ENCODE data around the gene SCAMP2. TPM values are rescaled to one million over a fixed set of nuclear protein-coding genes. Genes with fewer than 3 reads are reported as not detected.

Gene SCAMP2
- total and polyA plus RNA-seq, 2 experiments from 2014 or later = 34.7 to 51.3 TPM

DNA sequence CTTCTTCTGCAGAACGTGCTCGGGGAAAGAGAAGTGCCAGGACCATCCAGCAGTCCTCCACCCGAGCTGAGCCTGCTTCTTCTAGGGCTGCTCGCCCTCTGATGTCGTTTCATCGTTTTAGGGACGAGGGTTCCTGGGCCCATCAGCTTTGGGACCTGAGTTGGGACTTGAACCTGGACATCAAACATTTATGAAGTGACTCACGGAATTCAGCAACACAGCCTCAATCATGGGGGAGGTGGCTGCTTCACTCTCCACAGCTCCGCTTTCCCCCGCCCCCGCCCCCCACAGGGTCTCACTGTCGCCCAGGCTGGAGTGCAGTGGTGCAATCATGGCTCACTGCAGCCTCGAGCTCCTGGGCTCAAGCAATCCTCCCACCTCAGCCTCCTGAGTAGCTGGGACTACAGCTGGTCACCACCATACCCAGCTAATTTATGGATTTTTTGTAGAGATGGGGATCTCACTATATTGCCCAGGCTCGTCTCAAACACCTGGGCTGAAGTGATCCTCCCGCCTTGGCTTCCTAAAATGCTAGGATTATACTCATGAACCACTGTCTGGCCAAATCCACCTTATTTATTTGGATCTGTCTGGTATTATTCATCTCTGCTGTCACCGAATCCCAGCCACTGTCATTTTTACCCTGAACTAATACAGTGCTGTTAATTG is 725 bp upstream of the SCAMP2 start:
- peaks cover 18% of the 10 kb centered on the region for H3K4me1 Mint-ChIP-seq
- H3K27ac ChIP-seq (ENCODE audit: low read depth) = peak overlapping the region; percentile 87; the same call in 1 of the 2 replicates
- H3K36me3 ChIP-seq (ENCODE audit: insufficient read depth) = no peaks in the 10 kb centered on the region
- peaks cover 3% of the 10 kb centered on the region; the same call in 2 of the 3 replicates for H3K36me3 Mint-ChIP-seq (ENCODE audit: low read depth)
- peak overlapping the region; percentile 83; the same call in 1 of the 2 replicates for H3K27ac Mint-ChIP-seq
- H3K4me3 Mint-ChIP-seq = peak overlapping the region; percentile 86
- no peaks in the 10 kb centered on the region for H3K27me3 ChIP-seq (ENCODE audit: insufficient read depth)
- peaks cover 17% of the 10 kb centered on the region for H4K20me1 ChIP-seq (replicated peaks; ENCODE audit: insufficient read depth)
- H2AFZ ChIP-seq = peak overlapping the region; percentile 100
- H3K4me1 ChIP-seq (ENCODE audit: insufficient read depth) = no peaks in the 10 kb centered on the region
- H3K27me3 Mint-ChIP-seq (ENCODE audit: insufficient read depth, low read depth, poor library complexity) = peaks cover 18% of the 10 kb centered on the region
- H3K9me3 Mint-ChIP-seq = no peaks in the 10 kb centered on the region
- TF ChIP-seq EZH2phosphoT487 (IDR thresholded peaks at IDR 0.05; ENCODE audit: unreplicated experiment) (no peak), EZH2 (IDR thresholded peaks at IDR 0.05; ENCODE audit: low read depth, unreplicated experiment) (no peak), POLR2AphosphoS5 (IDR thresholded peaks at IDR 0.05; ENCODE audit: low read depth) (no peak), STAT1 (IDR thresholded peaks at IDR 0.05; ENCODE audit: unreplicated experiment) (no peak), ZNF331 (CRISPR knock-in tag; IDR thresholded peaks at IDR 0.05; ENCODE audit: low read depth) (no peak), NANOG (IDR thresholded peaks at IDR 0.05; ENCODE audit: borderline replicate concordance) (no peak)
- TF ChIP-seq, protein P1, sequence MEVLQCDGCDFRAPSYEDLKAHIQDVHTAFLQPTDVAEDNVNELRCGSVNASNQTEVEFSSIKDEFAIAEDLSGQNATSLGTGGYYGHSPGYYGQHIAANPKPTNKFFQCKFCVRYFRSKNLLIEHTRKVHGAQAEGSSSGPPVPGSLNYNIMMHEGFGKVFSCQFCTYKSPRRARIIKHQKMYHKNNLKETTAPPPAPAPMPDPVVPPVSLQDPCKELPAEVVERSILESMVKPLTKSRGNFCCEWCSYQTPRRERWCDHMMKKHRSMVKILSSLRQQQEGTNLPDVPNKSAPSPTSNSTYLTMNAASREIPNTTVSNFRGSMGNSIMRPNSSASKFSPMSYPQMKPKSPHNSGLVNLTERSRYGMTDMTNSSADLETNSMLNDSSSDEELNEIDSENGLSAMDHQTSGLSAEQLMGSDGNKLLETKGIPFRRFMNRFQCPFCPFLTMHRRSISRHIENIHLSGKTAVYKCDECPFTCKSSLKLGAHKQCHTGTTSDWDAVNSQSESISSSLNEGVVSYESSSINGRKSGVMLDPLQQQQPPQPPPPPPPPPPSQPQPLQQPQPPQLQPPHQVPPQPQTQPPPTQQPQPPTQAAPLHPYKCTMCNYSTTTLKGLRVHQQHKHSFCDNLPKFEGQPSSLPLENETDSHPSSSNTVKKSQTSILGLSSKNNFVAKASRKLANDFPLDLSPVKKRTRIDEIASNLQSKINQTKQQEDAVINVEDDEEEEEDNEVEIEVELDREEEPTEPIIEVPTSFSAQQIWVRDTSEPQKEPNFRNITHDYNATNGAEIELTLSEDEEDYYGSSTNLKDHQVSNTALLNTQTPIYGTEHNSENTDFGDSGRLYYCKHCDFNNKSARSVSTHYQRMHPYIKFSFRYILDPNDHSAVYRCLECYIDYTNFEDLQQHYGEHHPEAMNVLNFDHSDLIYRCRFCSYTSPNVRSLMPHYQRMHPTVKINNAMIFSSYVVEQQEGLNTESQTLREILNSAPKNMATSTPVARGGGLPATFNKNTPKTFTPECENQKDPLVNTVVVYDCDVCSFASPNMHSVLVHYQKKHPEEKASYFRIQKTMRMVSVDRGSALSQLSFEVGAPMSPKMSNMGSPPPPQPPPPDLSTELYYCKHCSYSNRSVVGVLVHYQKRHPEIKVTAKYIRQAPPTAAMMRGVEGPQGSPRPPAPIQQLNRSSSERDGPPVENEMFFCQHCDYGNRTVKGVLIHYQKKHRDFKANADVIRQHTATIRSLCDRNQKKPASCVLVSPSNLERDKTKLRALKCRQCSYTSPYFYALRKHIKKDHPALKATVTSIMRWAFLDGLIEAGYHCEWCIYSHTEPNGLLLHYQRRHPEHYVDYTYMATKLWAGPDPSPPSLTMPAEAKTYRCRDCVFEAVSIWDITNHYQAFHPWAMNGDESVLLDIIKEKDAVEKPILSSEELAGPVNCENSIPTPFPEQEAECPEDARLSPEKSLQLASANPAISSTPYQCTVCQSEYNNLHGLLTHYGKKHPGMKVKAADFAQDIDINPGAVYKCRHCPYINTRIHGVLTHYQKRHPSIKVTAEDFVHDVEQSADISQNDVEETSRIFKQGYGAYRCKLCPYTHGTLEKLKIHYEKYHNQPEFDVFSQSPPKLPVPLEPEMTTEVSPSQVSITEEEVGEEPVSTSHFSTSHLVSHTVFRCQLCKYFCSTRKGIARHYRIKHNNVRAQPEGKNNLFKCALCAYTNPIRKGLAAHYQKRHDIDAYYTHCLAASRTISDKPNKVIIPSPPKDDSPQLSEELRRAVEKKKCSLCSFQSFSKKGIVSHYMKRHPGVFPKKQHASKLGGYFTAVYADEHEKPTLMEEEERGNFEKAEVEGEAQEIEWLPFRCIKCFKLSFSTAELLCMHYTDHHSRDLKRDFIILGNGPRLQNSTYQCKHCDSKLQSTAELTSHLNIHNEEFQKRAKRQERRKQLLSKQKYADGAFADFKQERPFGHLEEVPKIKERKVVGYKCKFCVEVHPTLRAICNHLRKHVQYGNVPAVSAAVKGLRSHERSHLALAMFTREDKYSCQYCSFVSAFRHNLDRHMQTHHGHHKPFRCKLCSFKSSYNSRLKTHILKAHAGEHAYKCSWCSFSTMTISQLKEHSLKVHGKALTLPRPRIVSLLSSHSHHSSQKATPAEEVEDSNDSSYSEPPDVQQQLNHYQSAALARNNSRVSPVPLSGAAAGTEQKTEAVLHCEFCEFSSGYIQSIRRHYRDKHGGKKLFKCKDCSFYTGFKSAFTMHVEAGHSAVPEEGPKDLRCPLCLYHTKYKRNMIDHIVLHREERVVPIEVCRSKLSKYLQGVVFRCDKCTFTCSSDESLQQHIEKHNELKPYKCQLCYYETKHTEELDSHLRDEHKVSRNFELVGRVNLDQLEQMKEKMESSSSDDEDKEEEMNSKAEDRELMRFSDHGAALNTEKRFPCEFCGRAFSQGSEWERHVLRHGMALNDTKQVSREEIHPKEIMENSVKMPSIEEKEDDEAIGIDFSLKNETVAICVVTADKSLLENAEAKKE (CRISPR knock-in tag; IDR thresholded peaks at IDR 0.05) = no peak
- TF ChIP-seq, protein P2, sequence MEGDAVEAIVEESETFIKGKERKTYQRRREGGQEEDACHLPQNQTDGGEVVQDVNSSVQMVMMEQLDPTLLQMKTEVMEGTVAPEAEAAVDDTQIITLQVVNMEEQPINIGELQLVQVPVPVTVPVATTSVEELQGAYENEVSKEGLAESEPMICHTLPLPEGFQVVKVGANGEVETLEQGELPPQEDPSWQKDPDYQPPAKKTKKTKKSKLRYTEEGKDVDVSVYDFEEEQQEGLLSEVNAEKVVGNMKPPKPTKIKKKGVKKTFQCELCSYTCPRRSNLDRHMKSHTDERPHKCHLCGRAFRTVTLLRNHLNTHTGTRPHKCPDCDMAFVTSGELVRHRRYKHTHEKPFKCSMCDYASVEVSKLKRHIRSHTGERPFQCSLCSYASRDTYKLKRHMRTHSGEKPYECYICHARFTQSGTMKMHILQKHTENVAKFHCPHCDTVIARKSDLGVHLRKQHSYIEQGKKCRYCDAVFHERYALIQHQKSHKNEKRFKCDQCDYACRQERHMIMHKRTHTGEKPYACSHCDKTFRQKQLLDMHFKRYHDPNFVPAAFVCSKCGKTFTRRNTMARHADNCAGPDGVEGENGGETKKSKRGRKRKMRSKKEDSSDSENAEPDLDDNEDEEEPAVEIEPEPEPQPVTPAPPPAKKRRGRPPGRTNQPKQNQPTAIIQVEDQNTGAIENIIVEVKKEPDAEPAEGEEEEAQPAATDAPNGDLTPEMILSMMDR (conservative IDR thresholded peaks at IDR 0.05; ENCODE audit: low read depth in 2 of 2) = no peak
- TF ChIP-seq, protein P3, sequence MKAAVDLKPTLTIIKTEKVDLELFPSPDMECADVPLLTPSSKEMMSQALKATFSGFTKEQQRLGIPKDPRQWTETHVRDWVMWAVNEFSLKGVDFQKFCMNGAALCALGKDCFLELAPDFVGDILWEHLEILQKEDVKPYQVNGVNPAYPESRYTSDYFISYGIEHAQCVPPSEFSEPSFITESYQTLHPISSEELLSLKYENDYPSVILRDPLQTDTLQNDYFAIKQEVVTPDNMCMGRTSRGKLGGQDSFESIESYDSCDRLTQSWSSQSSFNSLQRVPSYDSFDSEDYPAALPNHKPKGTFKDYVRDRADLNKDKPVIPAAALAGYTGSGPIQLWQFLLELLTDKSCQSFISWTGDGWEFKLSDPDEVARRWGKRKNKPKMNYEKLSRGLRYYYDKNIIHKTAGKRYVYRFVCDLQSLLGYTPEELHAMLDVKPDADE (IDR thresholded peaks at IDR 0.05) = no peak
- H3F3A ChIP-seq (replicated peaks; ENCODE audit: low read depth) = 0 out of 2 replicates have a peak, but pooled peaks cover 8% of the 10 kb centered on the region
- H3K9me2 ChIP-seq (ENCODE audit: insufficient read depth) = no peaks in the 10 kb centered on the region
- peaks cover 37% of the 10 kb centered on the region for H3K79me2 ChIP-seq (replicated peaks; ENCODE audit: insufficient read depth)
- peak; percentile 44 for DNase-seq (ENCODE audit: low spot score)
- ATAC-seq = peak; percentile 4
- peak overlapping the region; percentile 83 for H3K4me3 ChIP-seq
- peak overlapping the region; percentile 96 for H3K4me2 ChIP-seq

Measured in GM23338 (cell line).